ENCODE results near the gene SETD9.

The SETD9 gene

GRCh38 chr5:56909294-56910209 lies at the start of gene SETD9:
Gene SETD9, plus strand, starts transcription at chr5:56909596. Its CDS starts 50 bp downstream, at chr5:56909646.
- DNase-seq (ENCODE audit: low read depth) = peak; percentile 94

GRCh38 chr5:56861893-56862485 lies 47.4 kb upstream of the SETD9 start:
- DNase-seq (ENCODE audit: low read depth) = no peak

GRCh38 chr5:56862909-56863308 lies 46.5 kb upstream of the SETD9 start:
- DNase-seq (ENCODE audit: low read depth) = no peak

- no peak for DNase-seq (ENCODE audit: low read depth)
These were observed 37.6 kb upstream of the SETD9 start for GRCh38 chr5:56871777-56872176.

GRCh38 chr5:56873056-56873455 lies 36.3 kb upstream of the SETD9 start:
- no peak for DNase-seq (ENCODE audit: low read depth)

- no peak for DNase-seq (ENCODE audit: low read depth)
These were observed 33.1 kb upstream of the SETD9 start for GRCh38 chr5:56876327-56876726.

- no peak for DNase-seq (ENCODE audit: low read depth)
These were observed 27.8 kb upstream of the SETD9 start for GRCh38 chr5:56881571-56881970.

- no peak for DNase-seq (ENCODE audit: low read depth)
These were observed 16.0 kb upstream of the SETD9 start for GRCh38 chr5:56893251-56893951.

GRCh38 chr5:56896763-56897162 lies 12.6 kb upstream of the SETD9 start:
- DNase-seq (ENCODE audit: low read depth) = no peak

GRCh38 chr5:56898213-56898612 lies 11.2 kb upstream of the SETD9 start:
- no peak for DNase-seq (ENCODE audit: low read depth)

GRCh38 chr5:56900395-56900794 lies 9.0 kb upstream of the SETD9 start:
- DNase-seq (ENCODE audit: low read depth) = no peak

GRCh38 chr5:56900858-56901578 lies 8.4 kb upstream of the SETD9 start:
- peak; percentile 14 for DNase-seq (ENCODE audit: low read depth)

- DNase-seq (ENCODE audit: low read depth) = no peak
These were observed 478 bp upstream of the SETD9 start for GRCh38 chr5:56908942-56909293.

- peak; percentile 31 for DNase-seq (ENCODE audit: low read depth)
These were observed 992 bp downstream of the SETD9 start for GRCh38 chr5:56910210-56910965.

- no peak for DNase-seq (ENCODE audit: low read depth)
These were observed 4.4 kb downstream of the SETD9 start for GRCh38 chr5:56913766-56914165.

- DNase-seq (ENCODE audit: low read depth) = no peak
These were observed 5.3 kb downstream of the SETD9 start for GRCh38 chr5:56914678-56915077.

GRCh38 chr5:56917534-56917933 lies 8.1 kb downstream of the SETD9 start:
- no peak for DNase-seq (ENCODE audit: low read depth)

GRCh38 chr5:56918054-56918453 lies 8.7 kb downstream of the SETD9 start:
- DNase-seq (ENCODE audit: low read depth) = no peak

- DNase-seq (ENCODE audit: low read depth) = no peak
These were observed 10.7 kb downstream of the SETD9 start for GRCh38 chr5:56919942-56920662.

GRCh38 chr5:56922922-56923321 lies 13.5 kb downstream of the SETD9 start:
- no peak for DNase-seq (ENCODE audit: low read depth)

GRCh38 chr5:56934325-56934724 lies 24.9 kb downstream of the SETD9 start:
- DNase-seq (ENCODE audit: low read depth) = no peak
